GM12891 (cell line): ENCODE measurements around the gene TMCC3.
"Not testable (repeated sequence)": the region's sequence is repeated elsewhere in the genome, so short reads cannot be mapped to it uniquely, and the experiment has no call there.

ENCODE experiments used
- PAX5 ChIP-seq: IDR thresholded peaks from 2 replicates; pipeline ENCODE4 v1.6.1; 2011; ENCODE audit warnings: low read length, moderate library complexity, mild to moderate bottlenecking; ENCODE audit not compliant: insufficient read depth, severe bottlenecking
- POLR2A ChIP-seq: IDR thresholded peaks from 2 replicates; pipeline ENCODE4 v1.6.1; 2011; ENCODE audit warnings: low read depth, low read length, control low read depth
- POLR2AphosphoS5 ChIP-seq: IDR thresholded peaks from 2 replicates; pipeline ENCODE4 v1.6.1; 2011; ENCODE audit warnings: low read depth, low read length, control low read depth
- SPI1 ChIP-seq: IDR thresholded peaks from 2 replicates; pipeline ENCODE4 v1.6.1; 2011; ENCODE audit warnings: low read depth, low read length, control low read depth
- TAF1 ChIP-seq: IDR thresholded peaks from 2 replicates; pipeline ENCODE4 v1.6.1; 2011; ENCODE audit warnings: low read depth, low read length, control low read depth

DNA sequence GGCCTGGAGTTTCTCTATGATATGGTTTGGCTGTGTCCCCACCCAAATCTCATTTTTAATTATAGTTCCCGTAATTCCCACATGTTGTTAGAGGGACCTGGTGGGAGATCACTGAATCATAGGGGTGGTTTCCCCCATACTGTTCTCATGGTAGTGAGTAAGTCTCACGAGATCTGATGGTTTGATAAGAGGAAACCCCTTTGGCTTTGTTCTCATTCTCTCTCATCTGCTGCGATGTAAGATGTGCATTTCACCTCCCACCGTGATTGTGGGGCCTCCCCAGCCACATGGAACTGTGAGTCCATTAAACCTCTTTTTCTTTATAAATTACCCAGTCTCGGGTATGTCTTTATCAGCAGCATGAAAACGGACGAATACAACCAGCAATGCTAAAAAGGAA, 42.5 kb upstream of the TMCC3 start:
- TF ChIP-seq POLR2A, POLR2AphosphoS5, TAF1, SPI1, PAX5: not testable (repeated sequence)
